OCI-LY7 (cell line): Measurements from ENCODE around the gene SEMA4B.

Source experiments
- EZH2phosphoT487 ChIP-seq: fragments of 200-600 bp; sonication (generic); IDR thresholded peaks from 2 replicates; pipeline ENCODE4 v1.6.1; 2018; ENCODE audit warnings: low read depth, borderline replicate concordance, mild to moderate bottlenecking, mixed run types, antibody characterized with exemption, low read length, moderate library complexity, mixed read lengths
- TF ChIP-seq, protein P1 (sequence below): fragments of 200-600 bp; sonication (generic); conservative IDR thresholded peaks from 2 replicates; pipeline ENCODE4 v1.5.1; 2014; ENCODE audit warnings: mild to moderate bottlenecking, antibody characterized with exemption, low read length, moderate library complexity, mixed read lengths

DNA sequence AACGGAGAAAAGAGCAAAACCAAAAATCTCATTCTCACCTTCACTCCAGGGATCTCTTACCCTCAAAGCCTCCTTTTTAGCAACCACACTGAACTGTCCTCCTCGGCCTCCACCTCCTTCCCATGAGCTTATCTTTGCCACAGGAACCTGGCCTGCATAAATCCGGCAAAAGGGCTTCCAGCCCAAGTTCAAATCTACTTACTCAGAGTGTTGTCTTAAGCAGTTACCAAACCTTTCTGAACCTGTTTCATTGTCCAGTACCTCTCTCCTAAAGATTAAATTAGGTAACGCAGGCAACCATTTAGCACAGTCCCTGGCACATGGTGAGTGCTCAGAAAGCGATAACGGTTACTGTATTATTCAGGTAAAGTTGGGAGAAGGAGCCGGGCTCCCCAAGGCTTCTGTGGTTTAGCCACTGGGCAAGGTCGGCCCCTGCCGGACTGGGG is 31.8 kb downstream of the SEMA4B start:
- no peak for TF ChIP-seq EZH2phosphoT487
- TF ChIP-seq, protein P1, sequence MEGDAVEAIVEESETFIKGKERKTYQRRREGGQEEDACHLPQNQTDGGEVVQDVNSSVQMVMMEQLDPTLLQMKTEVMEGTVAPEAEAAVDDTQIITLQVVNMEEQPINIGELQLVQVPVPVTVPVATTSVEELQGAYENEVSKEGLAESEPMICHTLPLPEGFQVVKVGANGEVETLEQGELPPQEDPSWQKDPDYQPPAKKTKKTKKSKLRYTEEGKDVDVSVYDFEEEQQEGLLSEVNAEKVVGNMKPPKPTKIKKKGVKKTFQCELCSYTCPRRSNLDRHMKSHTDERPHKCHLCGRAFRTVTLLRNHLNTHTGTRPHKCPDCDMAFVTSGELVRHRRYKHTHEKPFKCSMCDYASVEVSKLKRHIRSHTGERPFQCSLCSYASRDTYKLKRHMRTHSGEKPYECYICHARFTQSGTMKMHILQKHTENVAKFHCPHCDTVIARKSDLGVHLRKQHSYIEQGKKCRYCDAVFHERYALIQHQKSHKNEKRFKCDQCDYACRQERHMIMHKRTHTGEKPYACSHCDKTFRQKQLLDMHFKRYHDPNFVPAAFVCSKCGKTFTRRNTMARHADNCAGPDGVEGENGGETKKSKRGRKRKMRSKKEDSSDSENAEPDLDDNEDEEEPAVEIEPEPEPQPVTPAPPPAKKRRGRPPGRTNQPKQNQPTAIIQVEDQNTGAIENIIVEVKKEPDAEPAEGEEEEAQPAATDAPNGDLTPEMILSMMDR: peak; percentile 62
